ENCODE measurements around the gene AKT2.

Gene AKT2

DNA sequence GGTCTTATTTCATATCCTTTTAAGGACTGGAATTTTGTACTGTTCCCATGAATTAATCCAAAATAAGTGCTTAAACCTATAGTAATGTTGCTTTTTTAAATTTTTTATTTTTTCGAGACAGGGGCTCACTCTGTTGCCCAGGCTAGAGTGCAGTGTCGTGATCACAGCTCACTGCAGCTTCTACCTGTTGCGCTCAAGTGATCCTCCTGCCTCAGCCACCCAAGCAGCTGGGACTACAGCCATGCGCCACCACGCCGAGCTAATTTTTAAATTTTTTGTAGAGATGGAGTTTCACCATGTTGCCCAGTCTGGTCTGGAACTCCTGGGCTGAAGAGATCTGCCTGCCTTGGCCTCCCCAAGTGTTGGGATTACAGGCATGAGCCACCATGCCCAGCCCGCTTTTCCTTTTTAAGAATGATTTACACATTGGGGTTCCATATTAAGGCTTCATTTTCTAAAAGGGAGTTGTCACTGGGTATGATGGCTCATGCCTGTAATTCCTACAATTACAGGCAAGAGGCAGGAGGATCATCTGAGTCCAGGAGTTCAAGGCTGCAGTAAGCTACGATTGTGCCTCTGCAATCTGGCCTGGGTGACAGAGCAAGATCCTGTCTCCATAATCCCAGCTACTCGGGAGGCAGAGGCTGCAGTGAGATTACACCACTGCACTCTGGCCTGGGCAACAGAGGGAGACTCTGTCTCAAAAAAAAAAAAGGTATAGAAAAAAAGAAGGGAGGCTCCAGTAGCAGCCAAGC lies 28.3 kb upstream of the AKT2 start:
- no peak for DNase-seq
- H4K20me1 ChIP-seq (ENCODE audit: insufficient read depth, low read length), result no peaks in the 10 kb centered on the region
- no peak overlapping the region for H3K27ac ChIP-seq (ENCODE audit: low read length)
- no peaks in the 10 kb centered on the region for H3K9me2 ChIP-seq (replicated peaks; ENCODE audit: insufficient read depth, low read length)
- no peak for TF ChIP-seq EZH2phosphoT487 (IDR thresholded peaks at IDR 0.05; ENCODE audit: low read length)
- TF ChIP-seq, protein P1, sequence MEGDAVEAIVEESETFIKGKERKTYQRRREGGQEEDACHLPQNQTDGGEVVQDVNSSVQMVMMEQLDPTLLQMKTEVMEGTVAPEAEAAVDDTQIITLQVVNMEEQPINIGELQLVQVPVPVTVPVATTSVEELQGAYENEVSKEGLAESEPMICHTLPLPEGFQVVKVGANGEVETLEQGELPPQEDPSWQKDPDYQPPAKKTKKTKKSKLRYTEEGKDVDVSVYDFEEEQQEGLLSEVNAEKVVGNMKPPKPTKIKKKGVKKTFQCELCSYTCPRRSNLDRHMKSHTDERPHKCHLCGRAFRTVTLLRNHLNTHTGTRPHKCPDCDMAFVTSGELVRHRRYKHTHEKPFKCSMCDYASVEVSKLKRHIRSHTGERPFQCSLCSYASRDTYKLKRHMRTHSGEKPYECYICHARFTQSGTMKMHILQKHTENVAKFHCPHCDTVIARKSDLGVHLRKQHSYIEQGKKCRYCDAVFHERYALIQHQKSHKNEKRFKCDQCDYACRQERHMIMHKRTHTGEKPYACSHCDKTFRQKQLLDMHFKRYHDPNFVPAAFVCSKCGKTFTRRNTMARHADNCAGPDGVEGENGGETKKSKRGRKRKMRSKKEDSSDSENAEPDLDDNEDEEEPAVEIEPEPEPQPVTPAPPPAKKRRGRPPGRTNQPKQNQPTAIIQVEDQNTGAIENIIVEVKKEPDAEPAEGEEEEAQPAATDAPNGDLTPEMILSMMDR (IDR thresholded peaks at IDR 0.05; ENCODE audit: low read length), result no peak
- no peak for TF ChIP-seq EZH2 (optimal IDR thresholded peaks at IDR 0.05; ENCODE audit: low read depth, low read length)
- H2AFZ ChIP-seq (ENCODE audit: low read length), result no peak overlapping the region
- H3F3A ChIP-seq (ENCODE audit: insufficient read depth, low read length), result no peaks in the 10 kb centered on the region
- H3K9ac ChIP-seq (ENCODE audit: low read length), result no peak overlapping the region
- H3K27me3 ChIP-seq (replicated peaks; ENCODE audit: insufficient read depth, low read length), result no peaks in the 10 kb centered on the region
- H3K36me3 ChIP-seq (replicated peaks; ENCODE audit: insufficient read depth, low read length), result no peaks in the 10 kb centered on the region
- no peaks in the 10 kb centered on the region for H3K9me3 ChIP-seq (replicated peaks; ENCODE audit: insufficient read depth, low read length)
- H3K4me3 ChIP-seq (ENCODE audit: low read length), result no peak overlapping the region
- H3K79me2 ChIP-seq (ENCODE audit: low read length), result no peaks in the 10 kb centered on the region
- H3K4me2 ChIP-seq (ENCODE audit: low read depth, low read length), result no peak overlapping the region
- no peaks in the 10 kb centered on the region for H3K4me1 ChIP-seq (ENCODE audit: low read length)

DNA sequence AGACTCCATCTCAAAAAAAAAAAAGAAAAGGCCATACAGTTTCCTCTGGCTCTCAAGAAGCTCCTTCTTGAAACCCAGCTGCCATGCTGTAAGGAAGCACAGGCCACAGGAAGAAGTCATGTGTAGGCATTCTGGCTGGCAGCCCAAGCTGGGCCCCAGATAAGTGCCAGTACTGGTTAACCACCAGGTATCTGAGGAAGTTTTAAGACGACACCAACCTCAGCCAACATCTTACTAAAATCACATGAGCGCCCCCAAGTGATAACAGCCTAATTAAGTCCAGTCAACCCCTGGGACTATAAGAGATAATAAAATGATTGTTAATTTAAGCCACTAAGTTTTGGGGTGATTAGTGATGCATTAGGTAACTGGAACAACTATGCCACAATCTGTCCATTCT lies 27.4 kb upstream of the AKT2 start:
- H3K4me1 ChIP-seq (ENCODE audit: low read length), result no peaks in the 10 kb centered on the region
- H3K36me3 ChIP-seq (replicated peaks; ENCODE audit: insufficient read depth, low read length), result no peaks in the 10 kb centered on the region
- TF ChIP-seq EZH2phosphoT487 (IDR thresholded peaks at IDR 0.05; ENCODE audit: low read length), result no peak
- TF ChIP-seq EZH2 (optimal IDR thresholded peaks at IDR 0.05; ENCODE audit: low read depth, low read length), result no peak
- TF ChIP-seq, protein P1 (IDR thresholded peaks at IDR 0.05; ENCODE audit: low read length), result no peak

DNA sequence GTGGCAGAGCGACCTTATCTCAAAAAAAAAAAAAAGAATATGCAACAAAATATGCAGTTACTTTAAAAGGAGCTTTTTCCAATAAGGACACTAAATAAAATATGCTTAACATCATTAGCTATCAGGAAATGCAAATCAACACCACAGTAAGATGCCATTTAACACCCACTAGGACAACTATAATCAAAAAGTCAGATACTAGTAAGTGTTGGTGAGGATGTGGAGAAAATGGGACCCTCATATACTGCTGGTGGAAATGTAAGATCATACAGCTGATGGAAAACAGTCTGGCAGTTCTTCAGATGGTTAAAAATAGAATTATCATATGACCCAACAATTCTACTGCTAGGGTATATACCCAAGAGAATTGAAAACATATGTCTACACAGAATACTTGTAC lies 24.5 kb upstream of the AKT2 start:
- Histone ChIP-seq H3K27me3 (replicated peaks; ENCODE audit: insufficient read depth, low read length) (no peaks in the 10 kb centered on the region), H3K4me2 (ENCODE audit: low read depth, low read length) (no peak overlapping the region), H3K36me3 (replicated peaks; ENCODE audit: insufficient read depth, low read length) (no peaks in the 10 kb centered on the region), H3K79me2 (ENCODE audit: low read length) (no peaks in the 10 kb centered on the region), H3K4me3 (ENCODE audit: low read length) (no peak overlapping the region), H3K9ac (ENCODE audit: low read length) (no peak overlapping the region), H3K4me1 (ENCODE audit: low read length) (no peaks in the 10 kb centered on the region), H4K20me1 (ENCODE audit: insufficient read depth, low read length) (no peaks in the 10 kb centered on the region), H2AFZ (ENCODE audit: low read length) (no peak overlapping the region), H3K27ac (ENCODE audit: low read length) (no peak overlapping the region), H3F3A (ENCODE audit: insufficient read depth, low read length) (no peaks in the 10 kb centered on the region), H3K9me2 (replicated peaks; ENCODE audit: insufficient read depth, low read length) (no peaks in the 10 kb centered on the region), H3K9me3 (replicated peaks; ENCODE audit: insufficient read depth, low read length) (no peaks in the 10 kb centered on the region)
- no peak for DNase-seq
- no peak for TF ChIP-seq EZH2phosphoT487 (IDR thresholded peaks at IDR 0.05; ENCODE audit: low read length)
- TF ChIP-seq, protein P1 (IDR thresholded peaks at IDR 0.05; ENCODE audit: low read length), result no peak
- no peak for TF ChIP-seq EZH2 (optimal IDR thresholded peaks at IDR 0.05; ENCODE audit: low read depth, low read length)

More for the DNA sequence above, 27.4 kb upstream of the AKT2 start:
- H3K4me3 ChIP-seq (ENCODE audit: low read length), result no peak overlapping the region
- no peak overlapping the region for H2AFZ ChIP-seq (ENCODE audit: low read length)
- no peaks in the 10 kb centered on the region for H3K9me3 ChIP-seq (replicated peaks; ENCODE audit: insufficient read depth, low read length)
- no peaks in the 10 kb centered on the region for H4K20me1 ChIP-seq (ENCODE audit: insufficient read depth, low read length)
- H3K9me2 ChIP-seq (replicated peaks; ENCODE audit: insufficient read depth, low read length), result no peaks in the 10 kb centered on the region
- DNase-seq, result no peak
- H3K4me2 ChIP-seq (ENCODE audit: low read depth, low read length), result no peak overlapping the region
- no peak overlapping the region for H3K27ac ChIP-seq (ENCODE audit: low read length)
- no peak overlapping the region for H3K9ac ChIP-seq (ENCODE audit: low read length)
- no peaks in the 10 kb centered on the region for H3K27me3 ChIP-seq (replicated peaks; ENCODE audit: insufficient read depth, low read length)
- no peaks in the 10 kb centered on the region for H3K79me2 ChIP-seq (ENCODE audit: low read length)
- H3F3A ChIP-seq (ENCODE audit: insufficient read depth, low read length), result no peaks in the 10 kb centered on the region

Data from MM.1S (cell line).